BJ (cell line): Measurements from ENCODE around the gene RUNX1. TPM values are rescaled to one million over a fixed set of nuclear protein-coding genes. Genes with fewer than 3 reads are reported as not detected.

ENCODE experiments used
- CTCF ChIA-PET: fragments of 350-600 bp; formaldehyde crosslinking; extraction: SDS; loops from one replicate; lab custom pipeline; 2021; ENCODE audit warnings: antibody characterized with exemption, inconsistent platforms; lab: Yijun Ruan, JAX
- POLR2A ChIA-PET: fragments of 300-600 bp; sonication (Branson Sonifier 250); formaldehyde crosslinking; extraction: SDS; loops from one replicate; lab custom pipeline; 2021; ENCODE audit warnings: antibody characterized with exemption; lab: Charles Lee
- DNase-seq: peaks from one replicate; pipeline ENCODE4 v3.0.0-alpha.2; 2011; ENCODE audit warnings: low read depth
- H3K27me3 ChIP-seq: 2 replicates; pipeline ENCODE4 v1.6.0; 2011; ENCODE audit warnings: low read length; ENCODE audit not compliant: control insufficient read depth, insufficient read depth
- H3K36me3 ChIP-seq: 2 replicates; pipeline ENCODE4 v1.5.1; 2011; ENCODE audit warnings: low read length; ENCODE audit not compliant: control insufficient read depth, insufficient read depth
- H3K4me3 ChIP-seq: 2 replicates; pipeline ENCODE4 v1.5.1; 2011; ENCODE audit warnings: low read depth, mild to moderate bottlenecking, control low read depth, low read length
- polyA plus RNA-seq: library from polyadenylated mRNA; depleted of rRNA; stranded (reverse); fragments of >200 nt; gene quantifications from 2 replicates; pipeline ENCODE4 v1.2.3, GENCODE V29; 2011
- TF ChIP-seq, protein P1 (sequence below): IDR thresholded peaks from 2 replicates; pipeline ENCODE4 v1.5.1; 2011; ENCODE audit warnings: low read depth, mild to moderate bottlenecking, control low read depth, inconsistent platforms, low read length, moderate library complexity; ENCODE audit not compliant: insufficient read depth

Gene RUNX1
- polyA plus RNA-seq, 1 experiment: 36.1 TPM

GRCh38 chr21:34894401-34894800 is 154.7 kb downstream of the RUNX1 start:
- DNase-seq: no peak
- TF ChIP-seq, protein P1, sequence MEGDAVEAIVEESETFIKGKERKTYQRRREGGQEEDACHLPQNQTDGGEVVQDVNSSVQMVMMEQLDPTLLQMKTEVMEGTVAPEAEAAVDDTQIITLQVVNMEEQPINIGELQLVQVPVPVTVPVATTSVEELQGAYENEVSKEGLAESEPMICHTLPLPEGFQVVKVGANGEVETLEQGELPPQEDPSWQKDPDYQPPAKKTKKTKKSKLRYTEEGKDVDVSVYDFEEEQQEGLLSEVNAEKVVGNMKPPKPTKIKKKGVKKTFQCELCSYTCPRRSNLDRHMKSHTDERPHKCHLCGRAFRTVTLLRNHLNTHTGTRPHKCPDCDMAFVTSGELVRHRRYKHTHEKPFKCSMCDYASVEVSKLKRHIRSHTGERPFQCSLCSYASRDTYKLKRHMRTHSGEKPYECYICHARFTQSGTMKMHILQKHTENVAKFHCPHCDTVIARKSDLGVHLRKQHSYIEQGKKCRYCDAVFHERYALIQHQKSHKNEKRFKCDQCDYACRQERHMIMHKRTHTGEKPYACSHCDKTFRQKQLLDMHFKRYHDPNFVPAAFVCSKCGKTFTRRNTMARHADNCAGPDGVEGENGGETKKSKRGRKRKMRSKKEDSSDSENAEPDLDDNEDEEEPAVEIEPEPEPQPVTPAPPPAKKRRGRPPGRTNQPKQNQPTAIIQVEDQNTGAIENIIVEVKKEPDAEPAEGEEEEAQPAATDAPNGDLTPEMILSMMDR: no peak
- Histone ChIP-seq H3K36me3 (no peaks in the 10 kb centered on the region), H3K4me3 (no peak overlapping the region), H3K27me3 (no peaks in the 10 kb centered on the region)
- CTCF ChIA-PET: interaction anchor here (0.5 to 0.6 kb wide), 2 partner anchors 202 to 574 kb away, joined by 3 read pairs; no protein-coding TSS in a partner anchor
- POLR2A ChIA-PET: no interaction called here

DNA sequence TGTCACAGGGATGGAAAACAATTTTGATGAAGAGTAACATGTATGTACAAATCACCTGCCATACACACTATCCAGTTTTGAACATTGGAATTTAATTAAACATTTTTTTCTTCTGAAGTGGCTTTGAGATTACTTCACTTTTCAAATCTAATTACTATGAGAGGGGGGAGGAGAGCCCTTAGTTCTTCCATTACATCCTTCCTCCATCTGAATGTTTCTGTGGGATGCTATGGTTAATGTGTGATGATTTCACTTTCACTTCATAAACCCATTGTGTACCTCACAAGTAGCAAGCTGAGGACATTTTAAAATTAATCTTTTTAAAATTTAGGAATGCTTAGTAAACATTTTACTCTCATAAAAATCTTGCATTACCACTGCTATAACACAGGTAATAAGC is 156.9 kb downstream of the RUNX1 start:
- CTCF ChIA-PET: interaction anchor here (1.1 to 1.5 kb wide), 3 partner anchors 11 to 21 kb away, joined by 3 to 4 read pairs (median 4); no protein-coding TSS in a partner anchor
- Histone ChIP-seq H3K36me3 (no peaks in the 10 kb centered on the region), H3K27me3 (no peaks in the 10 kb centered on the region), H3K4me3 (no peak overlapping the region)
- DNase-seq: no peak
- POLR2A ChIA-PET: interaction anchor here (0.7 kb wide), 1 partner anchor 91 kb away, joined by 5 read pairs; no protein-coding TSS in a partner anchor
- TF ChIP-seq, protein P1: no peak

GRCh38 chr21:34891613-34891943 is 157.5 kb downstream of the RUNX1 start:
- TF ChIP-seq, protein P1: no peak
- DNase-seq: no peak
- ChIA-PET CTCF (interaction anchor here (0.8 to 2.4 kb wide), 4 partner anchors 324 to 946 kb away, joined by 3 to 6 read pairs (median 4); no protein-coding TSS in a partner anchor), POLR2A (interaction anchor here (0.6 kb wide), 1 partner anchor 14 kb away, joined by 3 read pairs; no protein-coding TSS in a partner anchor)
- Histone ChIP-seq H3K4me3 (peak overlapping the region; percentile 61), H3K36me3 (peaks cover 3% of the 10 kb centered on the region), H3K27me3 (no peaks in the 10 kb centered on the region)

DNA sequence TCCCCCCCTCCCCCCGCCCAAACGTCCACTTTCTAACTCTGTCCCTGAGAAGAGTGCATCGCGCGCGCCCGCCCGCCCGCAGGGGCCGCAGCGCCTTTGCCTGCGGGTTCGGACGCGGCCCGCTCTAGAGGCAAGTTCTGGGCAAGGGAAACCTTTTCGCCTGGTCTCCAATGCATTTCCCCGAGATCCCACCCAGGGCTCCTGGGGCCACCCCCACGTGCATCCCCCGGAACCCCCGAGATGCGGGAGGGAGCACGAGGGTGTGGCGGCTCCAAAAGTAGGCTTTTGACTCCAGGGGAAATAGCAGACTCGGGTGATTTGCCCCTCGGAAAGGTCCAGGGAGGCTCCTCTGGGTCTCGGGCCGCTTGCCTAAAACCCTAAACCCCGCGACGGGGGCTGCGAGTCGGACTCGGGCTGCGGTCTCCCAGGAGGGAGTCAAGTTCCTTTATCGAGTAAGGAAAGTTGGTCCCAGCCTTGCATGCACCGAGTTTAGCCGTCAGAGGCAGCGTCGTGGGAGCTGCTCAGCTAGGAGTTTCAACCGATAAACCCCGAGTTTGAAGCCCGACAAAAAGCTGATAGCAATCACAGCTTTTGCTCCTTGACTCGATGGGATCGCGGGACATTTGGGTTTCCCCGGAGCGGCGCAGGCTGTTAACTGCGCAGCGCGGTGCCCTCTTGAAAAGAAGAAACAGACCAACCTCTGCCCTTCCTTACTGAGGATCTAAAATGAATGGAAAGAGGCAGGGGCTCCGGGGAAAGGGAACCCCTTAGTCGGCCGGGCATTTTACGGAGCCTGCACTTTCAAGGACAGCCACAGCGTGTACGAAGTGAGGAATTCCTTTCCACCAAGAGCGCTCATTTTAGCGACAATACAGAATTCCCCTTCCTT is 158.1 kb downstream of the RUNX1 start:
- H3K4me3 ChIP-seq: peak overlapping the region; percentile 61
- no peaks in the 10 kb centered on the region for H3K27me3 ChIP-seq
- H3K36me3 ChIP-seq: peaks cover 3% of the 10 kb centered on the region
- DNase-seq: no peak
- POLR2A ChIA-PET: interaction anchor here (0.6 kb wide), 1 partner anchor 13 kb away, joined by 3 read pairs; no protein-coding TSS in a partner anchor
- CTCF ChIA-PET: interaction anchor here (0.8 to 3.4 kb wide), 19 partner anchors 72 to 1049 kb away, joined by 3 to 12 read pairs (median 4); no protein-coding TSS in a partner anchor
- TF ChIP-seq, protein P1: peak; percentile 34

DNA sequence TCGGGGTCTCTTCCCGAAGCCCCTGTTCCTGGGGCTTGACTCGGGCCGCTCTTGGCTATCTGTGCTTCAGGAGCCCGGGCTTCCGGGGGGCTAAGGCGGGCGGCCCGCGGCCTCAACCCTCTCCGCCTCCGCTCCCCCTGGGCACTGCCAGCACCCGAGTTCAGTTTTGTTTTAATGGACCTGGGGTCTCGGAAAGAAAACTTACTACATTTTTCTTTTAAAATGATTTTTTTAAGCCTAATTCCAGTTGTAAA is 158.7 kb downstream of the RUNX1 start:
- no peak for DNase-seq
- Histone ChIP-seq H3K4me3 (peak overlapping the region; percentile 61), H3K27me3 (no peaks in the 10 kb centered on the region), H3K36me3 (peaks cover 5% of the 10 kb centered on the region)
- ChIA-PET CTCF (interaction anchor here (1.0 to 3.4 kb wide), 21 partner anchors 18 to 1050 kb away, joined by 3 to 12 read pairs (median 4); no protein-coding TSS in a partner anchor), POLR2A (interaction anchor here (0.5 to 0.6 kb wide), 2 partner anchors 613 to 751 kb away, joined by 3 read pairs; no protein-coding TSS in a partner anchor)
- TF ChIP-seq, protein P1: no peak
